Pancreas (tissue), 10 donors: ENCODE measurements around the gene NOBOX. TPM values are rescaled to one million over a fixed set of nuclear protein-coding genes. Genes with fewer than 3 reads are reported as not detected.
A peak's percentile ranks its signal among the peaks of the same experiment; 100 is the strongest.

Source experiments
- ATAC-seq, 4 donors: fragments of 200-7000 bp; cut with Tn5 transposase; one replicate each; pipeline versions ENCODE4 v1.8.0 to v1.9.1; 2020; ENCODE audit warnings: mild to moderate bottlenecking in 4 of 4, moderate library complexity in 4 of 4
- DNase-seq, 6 donors: peaks; one replicate each; pipeline ENCODE4 v3.0.0-alpha.2; 2020
- FAIRE-seq: peaks from 2 replicates; lab custom pipeline; 2012; peaks lifted over from hg19 to GRCh38; lab: Jason Lieb, UNC
- H3K27ac ChIP-seq, 4 donors: fragments of 200-600 bp; sonication (generic); 1 replicate in 3 of 4; 2 replicates in 1 of 4; pipeline versions ENCODE4 v1.5.0 to v1.8.0; 2020
- H3K27me3 ChIP-seq, 4 donors: fragments of 200-600 bp; one replicate each; pipeline ENCODE4 v1.8.0; 2021
- H3K36me3 ChIP-seq, 3 donors: fragments of 200-600 bp; sonication (generic) in 1 of 3; one replicate each; pipeline versions ENCODE4 v1.5.0 to v1.8.0; 2020 to 2021
- H3K4me1 ChIP-seq, 3 donors: fragments of 200-600 bp; one replicate each; pipeline ENCODE4 v1.8.0; 2021
- H3K4me3 ChIP-seq, 4 donors: fragments of 200-600 bp; sonication (generic) in 2 of 4; one replicate each; pipeline versions ENCODE4 v1.5.0 to v1.8.0; 2020 to 2021
- H3K9me3 ChIP-seq, 4 donors: fragments of 200-600 bp; one replicate each; pipeline ENCODE4 v1.8.0; 2021
- CTCF ChIP-seq, 4 donors: fragments of 200-600 bp; sonication (generic) in 3 of 4; IDR thresholded peaks; one replicate each; pipeline versions ENCODE4 v1.5.0 to v1.8.0; 2021; ENCODE audit warnings: antibody characterized with exemption in 4 of 4
- WGBS, 2 donors: extraction: QIAGEN DNeasy Blood & Tissue Kit; methylation state at CpG; one replicate each; pipeline ENCODE4 v1.1.7; 2013; 5-methylcytosine and 5-hydroxymethylcytosine counted together
- intact Hi-C, 3 donors: fragments of 100-400 bp; cut with DNase I; formaldehyde crosslinking; loops; one replicate each; pipeline versions ENCODE4 v1.11.1 to v1.14.2; 2022
- polyA plus RNA-seq, 2 donors: library from polyadenylated mRNA; stranded (reverse); fragments of 200-250 nt; gene quantifications; one replicate each; pipeline ENCODE4 v1.2.3, GENCODE V29; 2013
- total RNA-seq, 6 donors: library from RNA; stranded (reverse); fragmentation: NEBNext Ultra II Directional in 4 of 6; extraction: Animal tissue kit (Norgen Biotek cat#: 25700) in 4 of 6; gene quantifications; one replicate each; pipeline versions ENCODE4 v1.2.1 to v1.2.4, GENCODE V29; 2021 to 2023
- donor health status: healthy with polysubstance abuse.
- donor health status: DM: no; HTN: no; CAD: no; lungs with moderate emphysema.
- donor health status: DM: no; HTN: no; CAD: no.
- donor health status: control.
- donor health status: control.
- donor health status: Bipolar disorder and iron deficiency.
- donor health status: DM: yes; HTN: yes; CAD: no.
- donor health status: DM: no; HTN: no; CAD: no.
- donor health status: DM: no; HTN: no; CAD: no.
- donor health status: DM: yes; HTN: yes; CAD: no.

NOBOX gene
- total and polyA plus RNA-seq, 8 donors, result not detected

- Histone ChIP-seq H3K36me3 (no peaks in the 10 kb centered on the region), H3K27me3 (no peaks in the 10 kb centered on the region), H3K4me3 (no peak overlapping the region), H3K4me1 (no peaks in the 10 kb centered on the region), H3K27ac (no peak overlapping the region), H3K9me3 (no peaks in the 10 kb centered on the region)
- TF ChIP-seq CTCF (IDR thresholded peaks at IDR 0.05), result no peak
- ATAC-seq (no peak), DNase-seq (no peak), FAIRE-seq (no peak)
- intact Hi-C loops, result no loop called here
- 69 to 72% methylated on average over 5 of the region's 5 CpGs for WGBS, 2 donors
Observed at GRCh38 chr7:144388950-144389349, 14.5 kb downstream of the NOBOX start.

GRCh38 chr7:144386741-144387140 lies 16.8 kb downstream of the NOBOX start:
- Histone ChIP-seq H3K36me3 (no peaks in the 10 kb centered on the region), H3K27ac (no peak overlapping the region), H3K4me1 (no peaks in the 10 kb centered on the region), H3K4me3 (no peak overlapping the region), H3K9me3 (no peaks in the 10 kb centered on the region), H3K27me3 (no peaks in the 10 kb centered on the region)
- no peak for ATAC-seq
- no peak for FAIRE-seq
- no peak for DNase-seq
- TF ChIP-seq CTCF (IDR thresholded peaks at IDR 0.05), result no peak
- intact Hi-C loops, result no loop called here

GRCh38 chr7:144384555-144385245 lies 18.8 kb downstream of the NOBOX start:
- Histone ChIP-seq H3K27me3 (no peaks in the 10 kb centered on the region), H3K36me3 (no peaks in the 10 kb centered on the region), H3K27ac (no peak overlapping the region), H3K9me3 (no peaks in the 10 kb centered on the region), H3K4me1 (no peaks in the 10 kb centered on the region), H3K4me3 (no peak overlapping the region)
- DNase-seq (no peak), ATAC-seq (peak in 1 of 4 donors; percentile 30), FAIRE-seq (no peak)
- intact Hi-C loops, result no loop called here
- no peak for TF ChIP-seq CTCF (IDR thresholded peaks at IDR 0.05)
- WGBS, 2 donors, result 50 to 67% methylated on average over 12 of the region's 12 CpGs

- intact Hi-C loops, result no loop called here
- no peak for TF ChIP-seq CTCF (IDR thresholded peaks at IDR 0.05)
- Histone ChIP-seq H3K27me3 (no peaks in the 10 kb centered on the region), H3K9me3 (no peaks in the 10 kb centered on the region), H3K4me1 (no peaks in the 10 kb centered on the region), H3K36me3 (peaks cover 0 to under 1% (median 0%) of the 10 kb centered on the region in 3 donors), H3K4me3 (no peak overlapping the region), H3K27ac (no peak overlapping the region)
- ATAC-seq (peak in 2 of 4 donors; percentile 45 to 49), FAIRE-seq (no peak), DNase-seq (no peak)
- 50 to 56% methylated on average over 4 of the region's 4 CpGs for WGBS, 2 donors
Observed at GRCh38 chr7:144384071-144384470, 19.4 kb downstream of the NOBOX start.

GRCh38 chr7:144379776-144380384 lies 23.6 kb downstream of the NOBOX start:
- intact Hi-C loops, result no loop called here
- Histone ChIP-seq H3K27ac (no peak overlapping the region), H3K27me3 (no peaks in the 10 kb centered on the region), H3K9me3 (no peaks in the 10 kb centered on the region), H3K4me3 (no peak overlapping the region), H3K4me1 (no peaks in the 10 kb centered on the region), H3K36me3 (peaks cover 0 to 18% (median 0%) of the 10 kb centered on the region in 3 donors)
- WGBS, 2 donors, result 93 to 96% methylated on average over 11 of the region's 11 CpGs
- TF ChIP-seq CTCF (IDR thresholded peaks at IDR 0.05), result no peak
- DNase-seq (no peak), ATAC-seq (no peak), FAIRE-seq (no peak)
